ENCODE results near the gene WWC2.

Gene WWC2

GRCh38 chr4:183098019-183098722 lies 886 bp upstream of the WWC2 start:
- CTCF ChIA-PET = interaction anchor here (0.5 to 1.0 kb wide), 6 partner anchors 27 to 1125 kb away, joined by 3 to 6 read pairs (median 4); no protein-coding TSS in a partner anchor
- Histone ChIP-seq H3K27ac (ENCODE audit: extremely low read depth, low read depth, low read length) (peak overlapping the region; percentile 84; the same call in 1 of the 2 replicates), H3K4me3 (ENCODE audit: low read depth, low read length) (peak overlapping the region; percentile 84)

GRCh38 chr4:183099537-183100297 lies 660 bp downstream of the WWC2 start:
- Histone ChIP-seq H3K27ac (ENCODE audit: extremely low read depth, low read depth, low read length) (peak overlapping the region; percentile 84; the same call in 1 of the 2 replicates), H3K4me1 (ENCODE audit: control insufficient read depth, insufficient read depth, low read length) (peaks cover 10% of the 10 kb centered on the region), H3K9me3 (ENCODE audit: control insufficient read depth, insufficient read depth, low read depth, low read length) (no peaks in the 10 kb centered on the region), H3K4me3 (ENCODE audit: low read depth, low read length) (peak overlapping the region; percentile 84), H3K36me3 (ENCODE audit: control insufficient read depth in 2 of 2, insufficient read depth in 1 of 2, low read length in 2 of 2) (no peaks in the 10 kb centered on the region)
- CTCF ChIA-PET = interaction anchor here (0.6 to 1.2 kb wide), 2 partner anchors 149 to 1304 kb away, joined by 4 read pairs; no protein-coding TSS in a partner anchor
- POLR2A ChIA-PET = no interaction called here
- TF ChIP-seq ZNF623 (tag by site-specific recombination; IDR thresholded peaks at IDR 0.05) (no peak), SP7 (tag by site-specific recombination; IDR thresholded peaks at IDR 0.05) (no peak), ZBTB20 (tag by site-specific recombination; IDR thresholded peaks at IDR 0.05) (peak; percentile 76), GLIS2 (tag by site-specific recombination; IDR thresholded peaks at IDR 0.05) (peak; percentile 77), PATZ1 (tag by site-specific recombination; IDR thresholded peaks at IDR 0.05) (0 out of 2 replicates have a peak, but pooled peaks have one; percentile 23), ZBTB8A (tag by site-specific recombination; IDR thresholded peaks at IDR 0.05) (peak; percentile 79), ZNF626 (tag by site-specific recombination; IDR thresholded peaks at IDR 0.05) (no peak), ZNF629 (tag by site-specific recombination; IDR thresholded peaks at IDR 0.05) (no peak), ZNF211 (tag by site-specific recombination; IDR thresholded peaks at IDR 0.05; ENCODE audit: low read depth) (no peak), ZNF548 (tag by site-specific recombination; IDR thresholded peaks at IDR 0.05) (no peak), ZSCAN4 (tag by site-specific recombination; IDR thresholded peaks at IDR 0.05) (no peak)

More at GRCh38 chr4:183098019-183098722, 886 bp upstream of the WWC2 start:
- peaks cover 10% of the 10 kb centered on the region for H3K4me1 ChIP-seq (ENCODE audit: control insufficient read depth, insufficient read depth, low read length)
- POLR2A ChIA-PET = interaction anchor here (0.6 to 1.1 kb wide), 5 partner anchors 8 to 85 kb away, joined by 3 to 7 read pairs (median 4); no protein-coding TSS in a partner anchor
- no peaks in the 10 kb centered on the region for H3K9me3 ChIP-seq (ENCODE audit: control insufficient read depth, insufficient read depth, low read depth, low read length)
- H3K36me3 ChIP-seq (ENCODE audit: control insufficient read depth in 2 of 2, insufficient read depth in 1 of 2, low read length in 2 of 2) = no peaks in the 10 kb centered on the region
- TF ChIP-seq SP7 (tag by site-specific recombination; IDR thresholded peaks at IDR 0.05) (no peak), ZXDB (tag by site-specific recombination; IDR thresholded peaks at IDR 0.05) (no peak), SP2 (tag by site-specific recombination; IDR thresholded peaks at IDR 0.05) (no peak), ZSCAN18 (tag by site-specific recombination; IDR thresholded peaks at IDR 0.05) (no peak), ZNF223 (tag by site-specific recombination; IDR thresholded peaks at IDR 0.05) (no peak), ZNF132 (tag by site-specific recombination; IDR thresholded peaks at IDR 0.05; ENCODE audit: borderline replicate concordance) (no peak), ZNF362 (tag by site-specific recombination; IDR thresholded peaks at IDR 0.05) (no peak), OVOL3 (tag by site-specific recombination; IDR thresholded peaks at IDR 0.05) (no peak), ZNF404 (tag by site-specific recombination; IDR thresholded peaks at IDR 0.05) (no peak), ZNF645 (tag by site-specific recombination; IDR thresholded peaks at IDR 0.05) (no peak), ZFHX2 (tag by site-specific recombination; conservative IDR thresholded peaks at IDR 0.05) (no peak), ZNF449 (tag by site-specific recombination; IDR thresholded peaks at IDR 0.05) (no peak), MEIS1 (CRISPR knock-in tag; IDR thresholded peaks at IDR 0.05; ENCODE audit: borderline replicate concordance) (no peak)
